ENCODE measurements around the gene TSHZ2.

Gene TSHZ2

GRCh38 chr20:53092772-53093300, 120.7 kb downstream of the TSHZ2 start:
- TF ChIP-seq, protein P1, sequence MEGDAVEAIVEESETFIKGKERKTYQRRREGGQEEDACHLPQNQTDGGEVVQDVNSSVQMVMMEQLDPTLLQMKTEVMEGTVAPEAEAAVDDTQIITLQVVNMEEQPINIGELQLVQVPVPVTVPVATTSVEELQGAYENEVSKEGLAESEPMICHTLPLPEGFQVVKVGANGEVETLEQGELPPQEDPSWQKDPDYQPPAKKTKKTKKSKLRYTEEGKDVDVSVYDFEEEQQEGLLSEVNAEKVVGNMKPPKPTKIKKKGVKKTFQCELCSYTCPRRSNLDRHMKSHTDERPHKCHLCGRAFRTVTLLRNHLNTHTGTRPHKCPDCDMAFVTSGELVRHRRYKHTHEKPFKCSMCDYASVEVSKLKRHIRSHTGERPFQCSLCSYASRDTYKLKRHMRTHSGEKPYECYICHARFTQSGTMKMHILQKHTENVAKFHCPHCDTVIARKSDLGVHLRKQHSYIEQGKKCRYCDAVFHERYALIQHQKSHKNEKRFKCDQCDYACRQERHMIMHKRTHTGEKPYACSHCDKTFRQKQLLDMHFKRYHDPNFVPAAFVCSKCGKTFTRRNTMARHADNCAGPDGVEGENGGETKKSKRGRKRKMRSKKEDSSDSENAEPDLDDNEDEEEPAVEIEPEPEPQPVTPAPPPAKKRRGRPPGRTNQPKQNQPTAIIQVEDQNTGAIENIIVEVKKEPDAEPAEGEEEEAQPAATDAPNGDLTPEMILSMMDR (IDR thresholded peaks at IDR 0.05; ENCODE audit: low read depth, low read length): no peak
- no peak overlapping the region for H3K4me3 ChIP-seq (replicated peaks in 1 of 2; ENCODE audit: low read depth in 2 of 2, low read length in 2 of 2)
- DNase-seq (ENCODE audit: low read depth in 2 of 2): no peak

GRCh38 chr20:53097371-53097770, 125.2 kb downstream of the TSHZ2 start:
- no peak overlapping the region for H3K4me3 ChIP-seq (replicated peaks in 1 of 2; ENCODE audit: low read depth in 2 of 2, low read length in 2 of 2)
- TF ChIP-seq, protein P1 (IDR thresholded peaks at IDR 0.05; ENCODE audit: low read depth, low read length): no peak

GRCh38 chr20:53097791-53098190, 125.6 kb downstream of the TSHZ2 start:
- no peak overlapping the region for H3K4me3 ChIP-seq (replicated peaks in 1 of 2; ENCODE audit: low read depth in 2 of 2, low read length in 2 of 2)
- no peak for DNase-seq (ENCODE audit: low read depth in 2 of 2)
- TF ChIP-seq, protein P1 (IDR thresholded peaks at IDR 0.05; ENCODE audit: low read depth, low read length): no peak

More at GRCh38 chr20:53097371-53097770, 125.2 kb downstream of the TSHZ2 start:
- DNase-seq (ENCODE audit: low read depth in 2 of 2): no peak

GRCh38 chr20:53098621-53099020, 126.5 kb downstream of the TSHZ2 start:
- TF ChIP-seq, protein P1 (IDR thresholded peaks at IDR 0.05; ENCODE audit: low read depth, low read length): no peak

DNA sequence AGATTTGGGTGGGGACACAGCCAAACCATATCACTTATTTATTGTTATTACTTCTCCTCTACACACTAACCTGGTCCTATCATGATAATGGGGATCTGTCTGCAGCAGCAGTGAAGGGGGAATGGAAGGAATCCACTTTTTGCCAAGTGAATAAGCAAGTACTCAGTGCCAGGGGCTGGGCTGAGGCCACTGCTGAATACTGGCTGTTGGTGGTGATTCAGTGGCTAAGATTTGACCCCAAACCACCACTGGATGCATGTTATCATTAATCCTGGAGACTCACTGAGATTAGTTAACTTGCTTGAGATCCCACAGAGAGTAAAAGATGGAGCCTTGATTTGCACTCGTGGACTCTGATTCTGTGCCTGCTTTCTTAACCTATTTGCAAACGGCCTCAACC, 127.7 kb downstream of the TSHZ2 start:
- no peak for DNase-seq (ENCODE audit: low read depth in 2 of 2)
- TF ChIP-seq, protein P1 (IDR thresholded peaks at IDR 0.05; ENCODE audit: low read depth, low read length): no peak
- H3K4me3 ChIP-seq (replicated peaks in 1 of 2; ENCODE audit: low read depth in 2 of 2, low read length in 2 of 2): no peak overlapping the region

More at GRCh38 chr20:53098621-53099020, 126.5 kb downstream of the TSHZ2 start:
- DNase-seq (ENCODE audit: low read depth in 2 of 2): no peak
- H3K4me3 ChIP-seq (replicated peaks in 1 of 2; ENCODE audit: low read depth in 2 of 2, low read length in 2 of 2): no peak overlapping the region

- TF ChIP-seq, protein P1 (IDR thresholded peaks at IDR 0.05; ENCODE audit: low read depth, low read length): no peak
- DNase-seq (ENCODE audit: low read depth in 2 of 2): peak in 1 of 2 donors; percentile 61
- H3K4me3 ChIP-seq (replicated peaks in 1 of 2; ENCODE audit: low read depth in 2 of 2, low read length in 2 of 2): no peak overlapping the region
Observed at GRCh38 chr20:53100476-53100911, 128.3 kb downstream of the TSHZ2 start.

Data from cardiac fibroblast (primary cell).